NCI-H2196 (cell line): ENCODE data around the gene KISS1R.
A peak's percentile ranks its signal among the peaks of the same experiment; 100 is the strongest.

Experiments used
- DNase-seq: peaks from one replicate; lab custom pipeline; 2025; ENCODE audit not compliant: unreplicated experiment; lab: John Stamatoyannopoulos, UW

KISS1R gene

DNA sequence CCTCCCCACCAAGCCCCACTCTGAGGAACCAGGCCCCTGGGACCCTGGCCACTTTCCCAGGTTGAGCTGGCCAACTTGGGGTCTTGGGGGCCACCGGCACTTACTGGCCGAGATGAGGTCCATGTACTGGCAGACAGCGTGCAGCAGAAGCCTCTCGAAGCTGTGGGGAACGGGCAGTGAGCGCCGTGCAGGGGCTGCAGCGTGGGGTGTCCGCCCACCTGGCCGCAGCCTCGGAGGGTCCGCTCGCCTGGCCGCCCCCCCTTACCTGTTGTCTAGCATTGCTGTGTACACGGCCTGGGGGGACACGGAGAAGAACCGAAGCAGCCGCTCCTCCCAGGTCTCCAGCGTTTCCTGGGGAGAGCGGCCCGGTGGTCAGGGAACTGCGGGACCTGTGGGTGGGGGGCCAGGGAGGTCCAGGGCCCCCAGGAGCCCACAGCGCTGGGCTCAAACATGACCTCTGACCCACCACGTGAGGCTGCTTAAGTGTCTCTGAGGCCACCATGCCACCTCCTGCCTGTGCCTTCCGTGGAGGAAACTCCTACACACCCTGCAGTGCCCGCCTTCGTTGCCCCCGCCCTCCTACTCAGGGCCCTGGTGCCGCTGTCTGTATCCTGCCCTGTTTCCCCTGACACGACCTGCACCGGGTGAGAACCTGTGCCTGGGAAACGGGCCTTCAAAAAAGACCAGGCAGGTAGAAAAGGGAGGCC lies 17.6 kb upstream of the KISS1R start:
- DNase-seq: no peak

DNA sequence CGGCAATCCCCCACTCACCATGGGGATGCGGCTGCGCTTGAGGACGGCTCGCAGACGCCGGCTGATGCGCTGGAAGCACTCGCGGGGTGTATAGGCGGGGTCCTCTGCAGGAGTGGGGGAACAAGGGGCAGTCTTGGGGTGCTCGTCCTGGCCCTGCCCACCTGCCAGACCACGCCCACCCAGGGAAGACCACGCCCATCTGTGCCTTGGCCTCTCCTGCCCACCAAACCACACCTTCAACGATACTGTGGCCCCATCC lies 17.2 kb upstream of the KISS1R start:
- DNase-seq: no peak

DNA sequence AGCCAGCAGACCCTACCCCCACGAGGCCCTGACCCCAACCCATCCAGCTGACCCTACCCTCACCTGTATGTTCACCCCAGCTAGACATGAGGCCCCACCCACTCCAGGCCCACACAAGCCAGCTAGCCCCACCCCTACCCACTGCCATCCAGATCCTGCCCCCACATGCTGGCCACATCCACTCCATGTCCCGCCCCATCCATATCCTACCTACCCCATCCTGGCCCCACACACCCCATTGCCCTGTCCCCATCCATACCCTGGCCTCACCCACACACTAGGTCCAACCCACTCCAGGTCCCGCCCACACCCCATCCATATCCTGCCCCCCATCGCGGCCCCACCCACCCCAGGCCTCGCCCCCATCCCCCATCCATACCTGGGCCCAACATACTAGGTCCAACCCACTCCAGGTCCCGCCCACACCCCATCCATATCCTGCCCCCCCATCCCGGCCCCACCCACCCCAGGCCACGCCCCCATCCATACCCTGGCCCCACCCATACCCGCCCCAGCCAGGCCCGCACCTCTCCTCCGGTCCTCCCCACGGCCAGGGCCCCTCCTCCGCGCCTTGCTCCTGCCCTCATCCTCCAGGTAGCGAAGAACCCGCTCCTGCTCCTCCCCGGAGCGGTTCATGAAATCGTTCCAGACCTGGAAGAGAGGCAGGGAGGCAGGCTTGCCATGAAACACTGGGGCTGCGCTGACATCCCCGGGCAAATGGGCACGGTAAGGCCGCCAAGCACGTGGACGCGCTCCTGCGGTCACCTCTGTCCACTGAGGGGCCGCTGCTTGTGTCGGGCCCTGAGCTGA lies 16.6 kb upstream of the KISS1R start:
- DNase-seq: peak; percentile 31

DNA sequence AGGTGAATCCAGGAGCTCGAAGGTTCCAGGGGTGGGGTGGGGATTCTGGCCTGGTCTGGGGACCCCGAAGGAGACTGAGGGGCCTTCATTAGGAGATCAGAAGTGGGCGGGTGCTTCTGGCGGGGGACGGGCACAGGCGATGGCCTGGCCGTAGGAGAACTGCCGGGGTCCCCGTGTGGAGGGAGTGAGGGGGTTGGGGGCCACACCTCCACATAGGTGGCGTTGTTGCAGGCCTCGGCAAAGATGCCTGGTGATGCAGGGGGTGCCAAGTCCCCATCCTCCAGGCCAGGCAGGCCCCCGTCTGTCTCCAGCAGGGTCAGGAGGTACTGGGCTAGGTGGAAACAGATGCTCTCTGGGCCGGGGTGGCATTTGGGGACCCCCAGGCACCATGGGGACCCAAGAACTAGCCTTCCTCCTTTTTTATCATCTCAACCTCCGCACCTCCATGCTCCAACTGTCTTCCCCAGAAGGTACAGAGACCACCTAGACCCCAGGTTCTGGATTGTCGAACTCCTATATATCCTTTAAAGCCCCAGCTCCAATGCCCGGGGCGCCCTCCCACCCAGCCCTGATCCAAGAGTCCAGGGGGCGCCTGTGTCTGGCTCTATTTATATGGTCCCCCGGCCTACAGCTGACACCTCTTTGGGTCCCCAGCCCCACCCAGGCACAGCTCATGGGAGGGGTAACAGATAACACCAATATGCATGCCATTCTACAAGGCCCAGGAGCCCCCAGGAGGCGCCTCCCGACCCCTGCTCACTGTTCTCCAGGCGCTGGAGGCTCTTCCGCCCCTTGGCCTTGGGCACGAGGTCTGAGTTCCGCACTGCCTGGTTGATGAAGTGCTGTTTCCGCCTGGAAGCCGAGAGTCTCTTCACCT lies 15.7 kb upstream of the KISS1R start:
- DNase-seq: no peak

DNA sequence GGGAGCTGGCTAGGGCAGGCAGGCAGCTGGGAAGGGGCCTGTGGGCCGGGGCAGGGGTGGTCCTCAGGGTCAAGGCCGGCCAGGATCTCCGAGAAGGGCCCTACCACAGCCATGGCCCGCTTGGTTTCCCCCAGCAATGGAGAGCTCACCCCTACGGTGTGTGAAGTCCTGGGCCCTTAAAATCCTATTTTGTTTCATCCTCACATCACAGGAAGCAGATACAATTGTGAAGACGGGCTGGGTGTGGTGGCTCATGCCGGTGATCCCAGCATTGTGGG lies 15.1 kb upstream of the KISS1R start:
- DNase-seq: no peak

DNA sequence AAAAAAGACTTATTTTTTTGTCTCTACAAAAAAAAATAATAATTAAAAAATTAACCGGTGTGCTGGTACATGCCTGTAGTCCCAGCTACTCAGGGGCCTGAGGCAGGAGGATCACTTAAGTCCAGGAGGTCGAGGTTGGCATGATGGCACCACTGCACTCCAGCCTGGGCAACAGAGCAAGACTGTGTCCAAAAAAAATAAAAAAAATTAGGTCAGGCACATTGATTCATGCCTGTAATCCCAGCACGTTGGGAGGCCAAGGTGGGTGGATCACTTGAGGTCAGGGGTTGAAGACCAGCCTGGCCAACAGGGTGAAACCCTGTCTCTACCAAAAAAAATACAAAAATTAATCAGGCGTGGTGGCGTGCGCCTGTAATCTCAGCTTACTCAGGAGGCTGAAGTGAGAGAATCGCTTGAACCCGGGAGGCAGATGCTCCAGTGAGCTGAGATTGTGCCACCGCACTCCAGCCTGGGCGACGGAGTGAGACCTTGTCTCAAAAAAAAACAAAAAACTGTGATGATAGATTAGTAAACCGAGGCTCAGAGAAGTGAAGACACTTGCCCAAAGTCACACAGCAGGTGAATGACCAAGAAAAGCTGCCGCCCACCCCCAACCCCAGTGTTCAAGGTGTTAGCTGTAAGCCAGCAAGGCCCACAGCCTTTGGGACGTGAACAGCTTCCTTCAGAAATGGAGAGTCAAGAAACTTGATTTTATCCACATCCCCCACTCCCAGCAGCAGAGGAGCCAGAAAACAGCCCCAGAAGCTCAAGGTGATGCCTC lies 14.5 kb upstream of the KISS1R start:
- no peak for DNase-seq

DNA sequence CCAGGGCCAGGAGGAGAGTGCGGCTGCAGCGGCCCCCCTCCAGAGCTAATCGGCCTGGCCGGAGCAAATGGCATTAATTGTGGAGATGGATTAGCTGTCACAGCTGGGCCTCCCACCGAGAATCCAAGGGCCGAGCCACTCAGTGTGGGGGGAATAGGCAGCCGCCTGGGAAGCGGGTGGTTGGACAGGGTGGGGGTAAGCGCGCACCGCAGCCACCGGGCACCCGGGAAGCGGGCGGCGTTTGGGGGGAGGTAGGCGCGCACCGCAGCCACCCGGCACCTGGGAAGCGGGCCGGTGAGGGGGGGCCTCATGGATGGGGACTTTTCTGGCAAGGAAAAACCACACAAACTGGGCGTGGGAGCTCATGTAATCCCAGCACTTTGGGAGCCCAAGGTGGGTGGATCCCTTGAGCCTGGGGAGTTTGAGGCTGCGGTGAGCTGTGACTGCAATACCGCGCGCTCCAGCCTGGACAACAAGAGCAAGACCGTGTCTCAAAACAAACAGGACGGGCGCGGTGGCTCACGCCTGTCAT lies 13.8 kb upstream of the KISS1R start:
- DNase-seq: no peak

DNA sequence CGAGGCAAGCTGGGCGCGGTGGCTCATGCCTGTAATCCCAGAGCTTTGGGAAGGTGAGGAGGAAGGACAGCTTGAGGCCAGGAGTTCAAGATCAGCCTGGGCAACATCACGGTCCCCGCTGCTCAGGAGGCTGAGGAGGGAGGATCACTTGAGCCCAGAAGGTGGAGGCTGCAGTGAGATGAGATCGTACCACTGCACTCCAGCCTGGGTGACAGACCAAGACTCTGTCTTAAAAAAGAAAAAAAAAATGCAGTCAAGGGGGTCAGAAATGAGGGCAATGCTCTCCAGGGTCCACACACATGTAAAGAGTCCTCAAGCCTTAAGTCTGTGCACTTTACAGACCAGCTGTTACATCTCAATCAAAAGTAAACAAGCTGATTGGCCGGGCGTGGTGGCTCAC lies 12.6 kb upstream of the KISS1R start:
- no peak for DNase-seq

DNA sequence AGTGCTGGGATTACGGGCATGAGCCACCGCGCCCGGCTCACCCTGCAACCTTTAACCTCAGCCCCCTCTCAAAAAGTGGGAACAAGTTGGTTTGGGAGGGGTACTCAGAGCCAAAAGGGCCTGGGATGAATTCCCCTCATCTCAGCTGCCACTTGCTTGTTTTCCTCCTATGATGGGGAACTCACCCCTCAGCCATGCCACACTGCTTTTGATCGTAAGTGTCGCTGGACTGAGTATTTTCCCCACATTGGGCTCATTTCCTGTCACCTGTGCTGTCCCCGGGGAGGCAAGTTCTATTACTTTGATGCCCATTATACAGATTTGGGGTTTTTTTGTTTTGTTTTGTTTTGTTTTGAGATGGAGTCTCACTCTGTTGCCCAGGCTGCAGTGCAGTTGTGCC lies 10.7 kb upstream of the KISS1R start:
- DNase-seq: no peak

DNA sequence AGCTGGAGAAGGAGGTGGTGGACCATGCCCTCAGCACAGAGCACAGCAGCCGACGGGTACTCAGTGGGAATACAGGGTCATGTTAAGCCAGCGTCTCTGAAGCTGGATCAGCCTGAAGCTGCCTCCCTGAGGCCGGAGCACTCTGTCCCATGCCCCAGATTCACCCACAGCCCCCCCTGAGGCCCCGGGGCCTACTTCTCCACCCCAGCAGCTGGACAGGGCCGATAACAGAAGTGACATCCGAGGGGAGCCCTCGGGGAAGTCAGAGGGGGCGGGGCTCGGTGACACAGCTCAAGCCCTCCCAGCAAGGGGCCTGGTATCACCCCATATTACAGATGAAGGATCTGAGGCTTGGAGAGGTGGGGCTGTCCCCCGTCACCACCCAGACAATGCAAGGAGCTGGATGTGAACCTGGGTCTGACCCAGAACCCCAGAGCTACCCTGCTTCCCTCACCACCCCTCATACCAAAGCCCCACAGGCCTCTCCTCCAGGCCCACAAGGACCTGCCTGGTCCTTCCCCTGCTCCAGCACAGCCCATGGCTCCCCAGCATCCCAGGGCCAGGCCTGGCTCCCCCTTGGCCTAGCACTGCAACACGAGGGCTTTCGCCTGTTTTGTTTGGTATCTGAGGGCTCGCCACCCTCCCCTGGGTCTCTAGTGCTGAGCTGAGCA lies 9.8 kb upstream of the KISS1R start:
- no peak for DNase-seq

DNA sequence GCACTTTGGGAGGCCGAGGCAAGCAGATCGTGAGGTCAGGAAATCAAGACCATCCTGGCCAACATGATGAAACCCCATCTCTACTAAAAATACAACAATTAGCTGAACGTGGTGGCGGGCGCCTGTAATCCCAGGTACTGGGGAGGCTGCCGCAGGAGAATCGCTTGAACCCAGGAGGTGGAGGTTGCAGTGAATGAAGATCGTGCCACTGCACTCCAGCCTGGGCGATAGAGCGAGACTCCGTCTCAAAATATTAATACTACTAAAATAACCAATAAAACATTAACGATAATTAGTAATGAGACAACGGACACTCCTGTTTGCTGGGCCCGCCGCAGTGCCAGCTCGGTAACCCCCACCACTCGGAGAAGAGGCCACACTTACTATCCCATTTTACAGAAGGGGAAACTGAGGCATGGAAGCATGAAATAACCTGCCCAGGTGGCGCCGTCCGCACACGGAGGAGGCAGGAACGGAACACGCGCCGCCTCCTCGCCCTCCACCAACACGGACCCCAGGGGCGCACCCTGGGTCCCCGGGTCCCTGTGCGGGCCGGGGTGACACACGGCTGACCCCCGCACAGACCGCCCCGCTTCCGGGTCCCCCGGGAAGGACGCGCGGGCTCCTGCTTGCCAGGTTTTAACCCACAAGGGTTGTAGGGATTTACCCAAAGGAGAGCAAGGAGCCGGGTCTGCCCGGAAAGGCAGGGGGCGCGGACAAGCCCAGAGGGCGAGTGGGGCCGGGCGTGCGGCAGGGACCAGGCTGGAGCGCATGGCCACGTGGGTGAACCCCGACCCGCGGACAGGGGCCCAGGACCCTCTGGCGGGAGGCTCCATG lies 5.7 kb upstream of the KISS1R start:
- no peak for DNase-seq

DNA sequence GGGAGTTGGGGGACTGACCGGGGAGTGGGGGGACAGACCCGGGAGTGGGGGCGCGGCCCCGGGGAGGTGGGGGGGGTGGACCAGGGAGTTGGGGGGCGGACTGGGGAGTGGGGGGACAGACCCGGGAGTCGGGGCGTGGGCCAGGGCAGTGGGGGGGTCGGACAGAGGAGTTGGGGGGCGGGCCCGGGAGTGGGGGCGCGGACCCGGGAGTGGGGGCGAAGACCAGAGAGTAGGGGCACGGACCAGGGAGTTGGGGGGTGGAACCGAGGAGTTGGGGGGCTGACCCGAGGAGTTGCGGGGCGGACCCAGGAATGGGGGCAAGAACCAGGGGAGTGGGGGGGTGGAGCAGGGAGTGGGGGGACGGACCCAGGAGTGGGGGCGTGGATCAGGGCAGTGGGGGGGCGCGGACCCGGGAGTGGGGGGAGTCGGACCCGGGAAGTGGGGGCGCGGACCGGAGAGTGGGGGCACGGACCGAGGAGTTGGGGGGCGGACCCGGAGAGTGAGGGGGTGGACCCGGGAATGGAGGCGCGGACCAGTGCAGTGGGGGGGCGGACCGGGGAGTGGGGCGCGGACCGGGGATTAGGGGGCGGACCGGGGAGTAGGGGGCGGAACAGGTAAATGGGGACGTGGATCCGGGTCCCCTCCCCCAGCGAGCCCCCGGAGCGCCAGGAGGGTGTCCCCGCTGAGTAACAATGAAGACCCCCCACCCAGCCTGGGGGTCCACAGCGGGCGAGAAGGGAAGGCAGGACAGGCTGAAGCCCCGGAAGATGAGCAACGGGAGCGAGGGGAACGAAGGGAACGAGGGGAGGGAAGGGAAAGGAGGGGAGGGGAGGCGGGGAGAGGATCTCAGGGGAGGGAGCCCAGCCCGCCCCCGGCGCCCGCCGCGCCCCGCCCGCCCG lies 4.7 kb upstream of the KISS1R start:
- DNase-seq: no peak

DNA sequence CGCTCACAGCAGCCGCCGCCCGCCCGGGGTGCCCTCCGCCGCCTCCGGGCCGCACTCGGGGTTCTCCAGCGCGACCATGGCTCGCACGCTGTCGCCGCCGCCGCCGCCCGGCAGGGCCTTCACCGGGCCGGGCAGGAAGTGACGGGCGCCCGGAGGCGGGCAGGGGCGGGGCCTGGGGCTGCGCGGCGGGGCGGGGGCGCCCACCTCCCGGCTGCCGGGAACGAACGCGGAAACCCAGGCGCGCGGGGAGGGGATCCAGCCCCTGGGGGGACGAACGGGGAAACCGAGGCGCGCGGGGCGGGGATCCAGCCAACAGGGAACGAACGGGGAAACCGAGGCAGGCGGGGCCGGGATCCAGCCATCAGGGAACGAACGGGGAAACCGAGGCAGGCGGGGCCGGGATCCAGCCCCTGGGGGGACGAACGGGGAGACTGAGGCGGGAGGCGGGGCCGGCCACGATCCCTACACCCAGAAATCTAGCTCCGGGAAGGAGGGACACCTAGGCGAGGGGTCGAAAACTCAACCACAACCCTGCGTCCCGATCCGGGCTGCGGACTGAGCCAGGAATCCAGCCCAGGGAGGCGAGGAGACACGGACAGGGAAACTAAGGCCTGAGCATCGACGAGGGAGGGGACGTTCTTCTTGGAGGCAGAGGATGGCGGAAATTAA lies 3.9 kb upstream of the KISS1R start, which contains the start of gene R3HDM4:
Gene R3HDM4, minus strand, starts transcription at position 140 of the 669 bp plus-strand sequence. Its CDS starts 62 bp downstream, at position 78.
- DNase-seq: peak; percentile 68

DNA sequence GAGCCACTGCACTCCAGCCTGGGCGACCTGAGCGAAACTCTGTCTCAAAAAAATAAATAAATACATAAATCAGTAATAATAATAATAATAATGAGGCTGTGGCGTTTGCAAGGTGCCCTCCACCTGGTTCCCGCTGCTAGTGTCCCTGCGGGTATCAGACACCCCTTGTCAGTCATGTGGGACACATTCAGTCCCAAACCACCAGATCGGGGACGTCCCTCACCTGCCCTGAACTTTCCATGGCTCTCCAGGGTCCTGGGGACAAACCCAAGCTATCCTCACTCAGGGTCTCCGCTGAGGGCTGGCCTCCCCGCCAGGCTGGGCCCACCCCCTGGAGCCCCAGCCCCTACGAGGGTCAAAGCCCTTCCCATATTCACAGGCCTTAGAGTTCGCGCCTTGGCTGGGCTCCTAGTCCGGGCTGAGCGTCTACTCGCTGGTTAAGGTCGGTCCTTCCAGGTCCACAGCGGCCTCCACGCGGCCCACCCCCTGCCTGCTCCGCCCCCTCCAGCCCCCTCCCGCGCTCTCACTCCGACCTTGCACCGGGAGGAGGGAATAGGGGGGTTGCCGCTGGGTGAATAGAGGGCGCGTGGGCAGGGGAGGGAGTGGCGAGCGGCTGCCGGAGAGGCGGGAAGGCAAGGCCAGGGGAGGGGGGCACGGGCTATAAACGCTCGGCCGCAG lies 349 bp upstream of the KISS1R start:
- peak; percentile 68 for DNase-seq

DNA sequence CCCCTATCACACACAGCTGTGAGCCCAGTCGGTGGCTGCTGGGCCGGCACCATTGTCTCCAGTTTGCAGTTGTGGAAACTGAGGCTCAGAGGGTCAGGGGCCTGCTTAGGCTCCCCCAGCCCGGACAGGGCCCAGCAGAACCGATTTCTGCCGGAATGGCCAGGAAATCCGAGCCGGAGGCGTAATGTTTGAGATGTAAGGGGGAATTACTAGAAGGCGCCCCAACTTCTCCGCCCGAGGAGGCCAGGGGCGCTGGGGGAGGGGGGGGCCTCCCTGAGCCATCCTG lies 962 bp downstream of the KISS1R start:
- no peak for DNase-seq

DNA sequence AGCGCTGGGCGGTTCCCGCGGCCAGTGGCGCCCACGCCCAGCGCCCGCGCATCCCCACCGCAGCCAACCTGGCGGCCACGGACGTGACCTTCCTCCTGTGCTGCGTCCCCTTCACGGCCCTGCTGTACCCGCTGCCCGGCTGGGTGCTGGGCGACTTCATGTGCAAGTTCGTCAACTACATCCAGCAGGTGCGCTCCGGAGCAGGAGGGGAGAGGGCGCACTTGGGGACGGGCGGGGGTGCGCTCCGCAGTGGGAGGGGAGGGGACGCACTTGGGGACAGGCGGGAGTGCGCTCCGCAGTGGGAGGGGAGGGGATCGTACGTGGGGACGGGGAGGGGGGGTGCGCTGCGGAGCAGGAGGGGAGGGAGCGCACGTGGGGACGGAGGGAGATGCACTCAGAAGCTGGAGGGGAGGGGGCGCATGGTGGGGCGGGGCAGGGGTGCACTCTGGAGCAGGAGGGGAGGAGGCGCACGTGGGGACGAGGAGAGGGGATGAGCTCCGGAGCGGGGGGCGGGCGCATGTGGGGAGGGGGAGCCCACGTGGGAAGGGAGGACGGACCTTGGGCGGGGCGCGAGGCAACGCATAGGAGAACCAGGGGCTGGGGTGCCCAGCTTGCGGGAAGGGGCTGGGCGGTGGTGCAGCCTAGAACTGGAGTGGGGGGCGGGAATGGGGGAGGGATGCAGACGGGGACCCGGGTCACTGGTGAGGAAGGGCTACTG lies 1.5 kb downstream of the KISS1R start:
- DNase-seq: no peak
